GM19455 (cell line): ENCODE measurements around the gene CCSER1.
"Not testable (repeated sequence)": the region's sequence is repeated elsewhere in the genome, so short reads cannot be mapped to it uniquely, and the experiment has no call there.

Experiments
- ATAC-seq: cut with Tn5 transposase; IDR thresholded peaks from one replicate; pipeline ENCODE4 v1.9.1; 2021; ENCODE audit not compliant: unreplicated experiment

The CCSER1 gene

GRCh38 chr4:91243132-91243531 lies 1115.9 kb downstream of the CCSER1 start:
- ATAC-seq, result no peak

- ATAC-seq, result no peak
These were observed 1128.8 kb downstream of the CCSER1 start for GRCh38 chr4:91256043-91256442.

- no peak for ATAC-seq
These were observed 1129.6 kb downstream of the CCSER1 start for GRCh38 chr4:91256751-91257150.

- ATAC-seq, result no peak
These were observed 1130.5 kb downstream of the CCSER1 start for GRCh38 chr4:91257721-91258120.

GRCh38 chr4:91258326-91258725 lies 1131.1 kb downstream of the CCSER1 start:
- ATAC-seq, result no peak

GRCh38 chr4:91267543-91267942 lies 1140.3 kb downstream of the CCSER1 start:
- ATAC-seq, result no peak

- ATAC-seq, result not testable (repeated sequence)
These were observed 1141.3 kb downstream of the CCSER1 start for GRCh38 chr4:91268481-91268880.

- no peak for ATAC-seq
These were observed 1141.7 kb downstream of the CCSER1 start for GRCh38 chr4:91268913-91269312.

GRCh38 chr4:91279899-91280298 lies 1152.7 kb downstream of the CCSER1 start:
- no peak for ATAC-seq

- no peak for ATAC-seq
These were observed 1153.5 kb downstream of the CCSER1 start for GRCh38 chr4:91280551-91281290.

- no peak for ATAC-seq
These were observed 1155.0 kb downstream of the CCSER1 start for GRCh38 chr4:91282217-91282616.

GRCh38 chr4:91283726-91284230 lies 1156.6 kb downstream of the CCSER1 start:
- ATAC-seq, result no peak

- no peak for ATAC-seq
These were observed 1157.3 kb downstream of the CCSER1 start for GRCh38 chr4:91284480-91284879.

- ATAC-seq, result no peak
These were observed 1158.3 kb downstream of the CCSER1 start for GRCh38 chr4:91285487-91285886.

- ATAC-seq, result no peak
These were observed 1161.6 kb downstream of the CCSER1 start for GRCh38 chr4:91288702-91289311.

- no peak for ATAC-seq
These were observed 1171.0 kb downstream of the CCSER1 start for GRCh38 chr4:91298156-91298700.

- ATAC-seq, result no peak
These were observed 1171.6 kb downstream of the CCSER1 start for GRCh38 chr4:91298824-91299223.

- ATAC-seq, result no peak
These were observed 1174.9 kb downstream of the CCSER1 start for GRCh38 chr4:91302120-91302519.

- no peak for ATAC-seq
These were observed 1177.1 kb downstream of the CCSER1 start for GRCh38 chr4:91304292-91304691.

- ATAC-seq, result no peak
These were observed 1190.2 kb downstream of the CCSER1 start for GRCh38 chr4:91317434-91317833.

GRCh38 chr4:91319556-91320268 lies 1192.5 kb downstream of the CCSER1 start:
- ATAC-seq, result no peak

GRCh38 chr4:91322961-91323360 lies 1195.8 kb downstream of the CCSER1 start:
- no peak for ATAC-seq
